Esophagus squamous epithelium (tissue), 5 donors: ENCODE data around the gene GFRA1. TPM values are rescaled to one million over a fixed set of nuclear protein-coding genes. Genes with fewer than 3 reads are reported as not detected.

Experiments used
- DNase-seq: peaks from one replicate; lab custom pipeline; 2025; lab: John Stamatoyannopoulos, UW
- H3K27ac ChIP-seq, 4 donors: fragments of 200-600 bp; sonication (generic); one replicate each; pipeline ENCODE4 v1.5.1; 2016 to 2019; ENCODE audit warnings: mild to moderate bottlenecking in 1 of 4
- H3K27me3 ChIP-seq, 4 donors: fragments of 200-600 bp; sonication (generic); 1 replicate in 3 of 4; 2 replicates in 1 of 4; pipeline versions ENCODE4 v1.5.1 to v1.6.0; 2017 to 2021; ENCODE audit warnings: antibody characterized with exemption in 1 of 4
- H3K36me3 ChIP-seq, 3 donors: fragments of 200-600 bp; sonication (generic); one replicate each; pipeline ENCODE4 v1.5.1; 2016 to 2019
- H3K4me1 ChIP-seq, 3 donors: fragments of 200-600 bp; sonication (generic); one replicate each; pipeline ENCODE4 v1.5.1; 2017 to 2019
- H3K4me3 ChIP-seq, 4 donors: fragments of 200-600 bp; sonication (generic); 1 replicate in 3 of 4; 2 replicates in 1 of 4; pipeline ENCODE4 v1.5.1; 2016 to 2019; ENCODE audit warnings: mild to moderate bottlenecking in 2 of 4, moderate library complexity in 1 of 4
- H3K9me3 ChIP-seq, 3 donors: fragments of 200-600 bp; sonication (generic); one replicate each; pipeline ENCODE4 v1.5.1; 2016 to 2019
- POLR2A ChIP-seq, 4 donors: fragments of 450-650 bp; IDR thresholded peaks; one replicate each; pipeline ENCODE4 v1.6.1; 2017; ENCODE audit warnings: antibody characterized with exemption in 4 of 4, mild to moderate bottlenecking in 4 of 4, moderate library complexity in 3 of 4
- WGBS, 2 donors: methylation state at CpG; one replicate each; pipeline ENCODE4 v1.1.5; 2018; 5-methylcytosine and 5-hydroxymethylcytosine counted together
- intact Hi-C: fragments of 100-400 bp; cut with DNase I; formaldehyde crosslinking; loops from one replicate; pipeline ENCODE4 v1.15.0; 2022
- total RNA-seq, 4 donors: library from RNA; depleted of rRNA; stranded (reverse); fragments of >200 nt; gene quantifications; one replicate each; pipeline ENCODE4 v1.1.0, GENCODE V29; 2016
- TF ChIP-seq, protein P1 (sequence below), 6 experiments: fragments of 450-650 bp in 4 of 6; fragments of 200-600 bp in 2 of 6; sonication (generic) in 2 of 6; IDR thresholded peaks; one replicate each; pipeline ENCODE4 v1.5.1; 2016 to 2019; ENCODE audit warnings: antibody characterized with exemption in 6 of 6, mild to moderate bottlenecking in 4 of 6, moderate library complexity in 4 of 6
- donor health status: DM: yes; HTN: yes; CAD: no.

The GFRA1 gene
- total RNA-seq, 4 donors from 2014 or later = 1.0 to 79.9 (median 4.2) TPM

DNA sequence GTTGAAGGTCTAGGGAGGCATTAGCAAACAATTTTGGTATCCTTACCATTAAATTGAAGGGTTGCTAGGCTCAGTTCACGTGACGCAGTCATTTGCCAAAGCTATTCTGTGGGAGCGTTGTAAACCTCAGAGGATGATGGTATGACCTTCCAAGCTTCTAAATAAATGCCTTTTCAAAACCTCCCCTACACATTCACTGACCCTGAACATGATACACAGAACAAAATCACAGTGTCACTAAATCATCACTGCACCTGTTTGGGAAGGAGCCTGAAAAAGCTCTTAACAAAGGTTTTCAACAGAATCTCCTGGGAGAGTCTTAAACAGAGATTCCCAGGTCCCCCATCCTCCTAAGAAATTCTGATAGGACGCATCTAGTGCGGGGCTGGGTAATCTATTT lies 38.0 kb upstream of the GFRA1 start:
- intact Hi-C loops = no loop called here

DNA sequence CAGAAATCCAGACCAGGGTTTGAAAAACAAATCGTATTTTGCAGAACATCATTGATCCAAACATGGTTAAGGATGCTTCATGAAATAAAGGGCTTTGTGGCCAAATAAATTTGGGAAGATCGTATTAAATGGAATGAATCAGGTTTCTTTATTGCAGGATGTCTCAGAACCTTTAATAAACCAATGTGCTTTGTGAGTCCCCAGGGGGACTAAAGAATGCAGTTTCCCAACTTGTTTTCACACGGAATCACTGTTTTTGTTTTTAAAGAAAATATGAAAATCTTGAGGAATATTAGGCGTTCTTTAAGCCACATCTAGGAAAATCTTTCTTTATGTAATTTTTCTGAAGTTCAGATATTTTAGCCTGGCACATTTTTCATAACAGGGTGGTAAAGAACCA lies 34.4 kb upstream of the GFRA1 start:
- H3K36me3 ChIP-seq = no peaks in the 10 kb centered on the region
- TF ChIP-seq, protein P1, sequence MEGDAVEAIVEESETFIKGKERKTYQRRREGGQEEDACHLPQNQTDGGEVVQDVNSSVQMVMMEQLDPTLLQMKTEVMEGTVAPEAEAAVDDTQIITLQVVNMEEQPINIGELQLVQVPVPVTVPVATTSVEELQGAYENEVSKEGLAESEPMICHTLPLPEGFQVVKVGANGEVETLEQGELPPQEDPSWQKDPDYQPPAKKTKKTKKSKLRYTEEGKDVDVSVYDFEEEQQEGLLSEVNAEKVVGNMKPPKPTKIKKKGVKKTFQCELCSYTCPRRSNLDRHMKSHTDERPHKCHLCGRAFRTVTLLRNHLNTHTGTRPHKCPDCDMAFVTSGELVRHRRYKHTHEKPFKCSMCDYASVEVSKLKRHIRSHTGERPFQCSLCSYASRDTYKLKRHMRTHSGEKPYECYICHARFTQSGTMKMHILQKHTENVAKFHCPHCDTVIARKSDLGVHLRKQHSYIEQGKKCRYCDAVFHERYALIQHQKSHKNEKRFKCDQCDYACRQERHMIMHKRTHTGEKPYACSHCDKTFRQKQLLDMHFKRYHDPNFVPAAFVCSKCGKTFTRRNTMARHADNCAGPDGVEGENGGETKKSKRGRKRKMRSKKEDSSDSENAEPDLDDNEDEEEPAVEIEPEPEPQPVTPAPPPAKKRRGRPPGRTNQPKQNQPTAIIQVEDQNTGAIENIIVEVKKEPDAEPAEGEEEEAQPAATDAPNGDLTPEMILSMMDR (IDR thresholded peaks at IDR 0.05) = no peak
- TF ChIP-seq POLR2A (IDR thresholded peaks at IDR 0.05) = no peak
- H3K9me3 ChIP-seq = no peaks in the 10 kb centered on the region
- no peak overlapping the region for H3K27ac ChIP-seq
- WGBS, 2 donors = 65 to 66% methylated on average over 4 of the region's 4 CpGs
- no peaks in the 10 kb centered on the region for H3K27me3 ChIP-seq
- no peaks in the 10 kb centered on the region for H3K4me1 ChIP-seq
- intact Hi-C loops = no loop called here
- H3K4me3 ChIP-seq = no peak overlapping the region
- no peak for DNase-seq

More for the DNA sequence above, 38.0 kb upstream of the GFRA1 start:
- Histone ChIP-seq H3K27me3 (no peaks in the 10 kb centered on the region), H3K9me3 (no peaks in the 10 kb centered on the region), H3K4me3 (no peak overlapping the region), H3K4me1 (no peaks in the 10 kb centered on the region), H3K27ac (no peak overlapping the region), H3K36me3 (no peaks in the 10 kb centered on the region)
- 71 to 83% methylated on average over 5 of the region's 5 CpGs for WGBS, 2 donors
- TF ChIP-seq POLR2A (IDR thresholded peaks at IDR 0.05) = no peak
- TF ChIP-seq, protein P1 (IDR thresholded peaks at IDR 0.05) = no peak
- DNase-seq = no peak

DNA sequence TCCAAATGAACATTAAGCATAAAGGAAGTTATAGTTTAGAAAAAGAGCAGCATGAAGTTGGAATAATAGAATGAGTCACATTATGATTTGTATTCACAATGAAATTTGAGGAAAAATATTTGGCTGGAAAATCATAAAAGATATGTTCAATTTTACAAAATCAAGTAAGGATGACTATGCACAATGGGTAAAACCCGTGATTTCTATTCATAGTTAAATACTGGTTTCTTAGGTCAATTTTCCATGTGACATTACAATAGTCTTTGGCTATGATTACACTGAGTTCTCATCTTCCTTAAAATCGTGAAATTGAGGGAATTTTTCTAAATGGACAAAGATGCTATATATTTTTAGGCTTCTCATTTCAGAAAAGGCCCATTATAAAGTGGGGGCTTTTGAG lies 33.8 kb upstream of the GFRA1 start:
- H3K4me1 ChIP-seq = no peaks in the 10 kb centered on the region
- H3K4me3 ChIP-seq = no peak overlapping the region
- intact Hi-C loops = no loop called here
- H3K27me3 ChIP-seq = no peaks in the 10 kb centered on the region
- no peaks in the 10 kb centered on the region for H3K9me3 ChIP-seq
- no peak overlapping the region for H3K27ac ChIP-seq
- WGBS, 2 donors = 51 to 63% methylated on average over 2 of the region's 2 CpGs
- no peak for DNase-seq
- TF ChIP-seq, protein P1 (IDR thresholded peaks at IDR 0.05) = no peak
- TF ChIP-seq POLR2A (IDR thresholded peaks at IDR 0.05) = no peak
- no peaks in the 10 kb centered on the region for H3K36me3 ChIP-seq

DNA sequence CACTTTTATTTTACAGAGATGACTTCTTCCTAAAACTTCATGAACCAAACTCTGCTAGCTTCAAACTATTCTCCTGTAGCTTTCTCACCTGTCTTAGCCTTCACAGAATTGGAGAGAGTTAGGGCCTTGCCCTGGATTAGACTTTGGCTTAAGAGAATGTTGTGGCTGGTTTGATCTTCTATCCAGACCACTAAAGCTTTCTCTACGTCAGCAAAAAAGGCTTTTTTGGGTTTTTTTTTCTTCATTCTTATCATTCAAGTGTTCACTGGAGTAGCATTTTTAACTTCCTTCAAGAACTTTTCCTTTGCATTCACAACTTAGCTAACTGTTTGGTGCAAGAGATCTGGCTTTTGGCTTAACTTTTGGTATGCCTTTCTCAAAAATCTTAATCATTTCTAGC lies 31.9 kb upstream of the GFRA1 start:
- Histone ChIP-seq H3K4me1 (no peaks in the 10 kb centered on the region), H3K27me3 (no peaks in the 10 kb centered on the region), H3K9me3 (no peaks in the 10 kb centered on the region), H3K27ac (no peak overlapping the region), H3K36me3 (no peaks in the 10 kb centered on the region), H3K4me3 (no peak overlapping the region)
- DNase-seq = no peak
- 43 to 73% methylated on average over 1 of the region's 1 CpG for WGBS, 2 donors
- no peak for TF ChIP-seq POLR2A (IDR thresholded peaks at IDR 0.05)
- TF ChIP-seq, protein P1 (IDR thresholded peaks at IDR 0.05) = no peak
- intact Hi-C loops = no loop called here

DNA sequence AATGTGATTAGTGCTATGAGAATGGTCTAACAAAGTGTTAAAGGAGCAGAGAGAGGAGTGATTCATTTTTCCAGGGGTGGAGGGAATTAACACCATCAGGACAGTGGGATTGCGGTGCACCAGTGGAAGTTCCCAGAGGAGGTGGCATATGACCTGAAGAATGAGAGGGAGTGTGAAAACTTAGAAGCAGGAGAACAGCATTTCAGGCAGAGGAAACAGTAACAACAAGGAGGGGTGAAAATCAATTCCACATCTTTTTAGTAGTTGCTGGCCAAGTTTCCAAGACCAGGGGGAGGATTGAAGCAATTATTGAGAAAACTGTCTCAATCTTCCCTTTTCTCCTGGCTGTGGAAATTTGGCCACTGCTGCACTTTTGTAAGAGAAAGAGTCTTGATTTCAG lies 27.5 kb upstream of the GFRA1 start:
- Histone ChIP-seq H3K9me3 (no peaks in the 10 kb centered on the region), H3K27me3 (no peaks in the 10 kb centered on the region), H3K36me3 (no peaks in the 10 kb centered on the region), H3K4me3 (no peak overlapping the region), H3K4me1 (no peaks in the 10 kb centered on the region), H3K27ac (no peak overlapping the region)
- intact Hi-C loops = no loop called here
- TF ChIP-seq, protein P1 (IDR thresholded peaks at IDR 0.05) = no peak
- no peak for TF ChIP-seq POLR2A (IDR thresholded peaks at IDR 0.05)
- WGBS, 2 donors = 60 to 74% methylated on average over 1 of the region's 1 CpG
- DNase-seq = no peak
